ENCODE results near the gene CFAP91. TPM values are rescaled to one million over a fixed set of nuclear protein-coding genes. Genes with fewer than 3 reads are reported as not detected.

CFAP91 gene
- total and polyA plus RNA-seq, 2 donors (not counting 1 experiment from before 2014, with no cell fraction given): 0.48 to 6.4 TPM

DNA sequence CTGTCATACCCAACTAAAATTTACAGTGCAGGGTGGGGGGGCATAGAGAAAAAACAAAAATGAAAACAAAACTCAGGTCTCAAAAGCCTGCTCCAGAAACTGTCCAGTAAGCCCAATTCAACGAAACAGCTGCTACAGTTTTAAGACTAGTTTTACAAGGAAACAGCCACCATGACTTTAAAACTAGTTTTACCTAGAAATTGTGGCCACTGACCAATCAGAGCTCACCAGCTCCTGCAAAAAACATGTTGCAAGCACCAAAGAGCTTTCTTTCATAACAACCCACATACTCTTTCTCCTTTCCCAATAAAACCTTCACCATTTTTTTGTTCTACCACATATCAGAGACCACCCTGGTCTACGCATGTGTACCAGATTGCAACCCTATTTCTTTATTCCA lies 7.3 kb upstream of the CFAP91 start:
- no peak for DNase-seq
- Histone ChIP-seq H3K79me2 (ENCODE audit: control insufficient read depth, insufficient read depth, low read length) (no peaks in the 10 kb centered on the region), H3K36me3 (replicated peaks in 1 of 2; ENCODE audit: control extremely low read depth in 1 of 2, control insufficient read depth in 1 of 2, extremely low read depth in 1 of 2, insufficient read depth in 2 of 2, low read length in 1 of 2) (no peaks in the 10 kb centered on the region), H4K20me1 (ENCODE audit: control insufficient read depth, insufficient read depth, low read length, poor library complexity, severe bottlenecking) (no peaks in the 10 kb centered on the region), H3K4me2 (replicated peaks; ENCODE audit: low read depth, low read length, poor library complexity, severe bottlenecking) (no peak overlapping the region), H3K27ac (ENCODE audit: low read length in 2 of 2) (no peak overlapping the region), H2AFZ (ENCODE audit: insufficient read depth, low read depth, low read length, poor library complexity, severe bottlenecking) (no peak overlapping the region), H3K4me3 (ENCODE audit: control extremely low read depth in 1 of 5, extremely low read depth in 1 of 5, insufficient read depth in 1 of 5, low read depth in 2 of 5, low read length in 4 of 5) (no peak overlapping the region), H3K9ac (ENCODE audit: low read length) (no peak overlapping the region), H3K27me3 (replicated peaks in 1 of 4; ENCODE audit: control extremely low read depth in 1 of 4, control insufficient read depth in 3 of 4, insufficient read depth in 4 of 4, low read length in 3 of 4) (no peaks in the 10 kb centered on the region), H3K4me1 (ENCODE audit: control insufficient read depth in 2 of 2, insufficient read depth in 2 of 2, low read length in 2 of 2) (peaks cover 4 to 5% of the 10 kb centered on the region in 2 donors), H3K9me3 (ENCODE audit: control extremely low read depth in 1 of 3, control insufficient read depth in 2 of 3, insufficient read depth in 1 of 3, low read length in 2 of 3) (no peaks in the 10 kb centered on the region)
- Mint-ChIP-seq H3K4me1 (peaks cover 23% of the 10 kb centered on the region), H3K9me3 (ENCODE audit: insufficient read depth) (no peaks in the 10 kb centered on the region), H3K27me3 (no peaks in the 10 kb centered on the region), H3K27ac (no peak overlapping the region), H3K4me3 (no peak overlapping the region)
- POLR2A ChIA-PET: no interaction called here
- no peak for ATAC-seq (ENCODE audit: low read depth)
- intact Hi-C loops (cut with micrococcal nuclease): no loop called here
- no peak for TF ChIP-seq EZH2 (IDR thresholded peaks at IDR 0.05; ENCODE audit: borderline replicate concordance, insufficient read depth, low read depth, low read length, poor library complexity, severe bottlenecking)
- no peak for TF ChIP-seq CTCF (IDR thresholded peaks at IDR 0.05)
- 100% methylated on average over 1 of the region's 2 CpGs for WGBS (ENCODE audit: insufficient coverage)
- CTCF ChIA-PET: interaction anchor here (0.7 to 2.0 kb wide), 5 partner anchors 11 to 813 kb away, joined by 3 to 8 read pairs (median 4); partner anchors contain the start of gene B4GALT4

DNA sequence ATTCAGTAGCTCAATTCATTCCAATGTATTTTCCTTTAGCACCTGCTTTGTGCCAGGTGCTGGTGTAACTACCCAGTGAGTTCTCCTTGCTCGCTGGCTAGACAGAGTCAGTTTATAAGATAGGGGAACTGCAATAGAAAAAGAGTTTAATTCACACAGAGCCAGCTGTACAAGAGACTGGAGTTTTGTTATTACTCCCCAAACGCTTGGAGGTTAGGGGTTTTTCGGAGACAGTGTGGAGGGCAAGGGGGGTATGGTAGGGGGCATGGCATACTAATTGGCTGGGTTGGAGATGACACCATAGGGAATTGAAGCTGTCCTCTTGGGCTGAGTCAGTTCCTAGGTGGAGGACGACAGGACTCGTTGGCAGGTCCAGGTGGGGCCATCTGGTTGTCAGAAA lies 5.4 kb upstream of the CFAP91 start:
- no peak overlapping the region for H3K4me3 ChIP-seq (ENCODE audit: control extremely low read depth in 1 of 5, extremely low read depth in 1 of 5, insufficient read depth in 1 of 5, low read depth in 2 of 5, low read length in 4 of 5)
- DNase-seq (no peak), ATAC-seq (ENCODE audit: low read depth) (no peak)
- H3K9me3 Mint-ChIP-seq (ENCODE audit: insufficient read depth): peaks cover 5% of the 10 kb centered on the region
- H3K36me3 ChIP-seq (replicated peaks in 1 of 2; ENCODE audit: control extremely low read depth in 1 of 2, control insufficient read depth in 1 of 2, extremely low read depth in 1 of 2, insufficient read depth in 2 of 2, low read length in 1 of 2): no peaks in the 10 kb centered on the region
- no peak overlapping the region for H3K4me2 ChIP-seq (replicated peaks; ENCODE audit: low read depth, low read length, poor library complexity, severe bottlenecking)
- H3K9ac ChIP-seq (ENCODE audit: low read length): no peak overlapping the region
- TF ChIP-seq EZH2 (IDR thresholded peaks at IDR 0.05; ENCODE audit: borderline replicate concordance, insufficient read depth, low read depth, low read length, poor library complexity, severe bottlenecking) (no peak), CTCF (IDR thresholded peaks at IDR 0.05) (no peak)
- no peaks in the 10 kb centered on the region for H3K27me3 ChIP-seq (replicated peaks in 1 of 4; ENCODE audit: control extremely low read depth in 1 of 4, control insufficient read depth in 3 of 4, insufficient read depth in 4 of 4, low read length in 3 of 4)
- no peaks in the 10 kb centered on the region for H3K79me2 ChIP-seq (ENCODE audit: control insufficient read depth, insufficient read depth, low read length)
- 62% methylated on average over 5 of the region's 5 CpGs for WGBS (ENCODE audit: insufficient coverage)
- H3K4me1 Mint-ChIP-seq: peaks cover 38% of the 10 kb centered on the region
- H3K4me3 Mint-ChIP-seq: no peak overlapping the region
- H3K27me3 Mint-ChIP-seq: no peaks in the 10 kb centered on the region
- H3K4me1 ChIP-seq (ENCODE audit: control insufficient read depth in 2 of 2, insufficient read depth in 2 of 2, low read length in 2 of 2): peaks cover 21 to 22% of the 10 kb centered on the region in 2 donors
- H3K27ac Mint-ChIP-seq: peak overlapping the region; percentile 83
- H4K20me1 ChIP-seq (ENCODE audit: control insufficient read depth, insufficient read depth, low read length, poor library complexity, severe bottlenecking): no peaks in the 10 kb centered on the region
- peak overlapping the region; percentile 0 for H2AFZ ChIP-seq (ENCODE audit: insufficient read depth, low read depth, low read length, poor library complexity, severe bottlenecking)
- ChIA-PET CTCF (no interaction called here), POLR2A (no interaction called here)
- intact Hi-C loops (cut with micrococcal nuclease): no loop called here
- H3K9me3 ChIP-seq (ENCODE audit: control extremely low read depth in 1 of 3, control insufficient read depth in 2 of 3, insufficient read depth in 1 of 3, low read length in 2 of 3): peaks cover 0 to 6% (median 0%) of the 10 kb centered on the region in 3 donors
- H3K27ac ChIP-seq (ENCODE audit: low read length in 2 of 2): no peak overlapping the region
